ENCODE data around the gene STOM. TPM values are rescaled to one million over a fixed set of nuclear protein-coding genes. Genes with fewer than 3 reads are reported as not detected.

STOM gene
- total RNA-seq, 1 experiment from 2014 or later, result 22.4 TPM

- no peaks in the 10 kb centered on the region for H3K79me2 ChIP-seq (ENCODE audit: insufficient read depth, low read length)
- TF ChIP-seq RAD21 (IDR thresholded peaks at IDR 0.05; ENCODE audit: low read depth) (no peak), CEBPB (IDR thresholded peaks at IDR 0.05; ENCODE audit: low read depth) (no peak), FOSL1 (IDR thresholded peaks at IDR 0.05; ENCODE audit: low read depth) (no peak), ZBTB33 (IDR thresholded peaks at IDR 0.05; ENCODE audit: extremely low read depth, insufficient replicate concordance, low read length) (no peak), JUND (IDR thresholded peaks at IDR 0.05) (no peak), EZH2phosphoT487 (IDR thresholded peaks at IDR 0.05; ENCODE audit: borderline replicate concordance) (no peak)
- TF ChIP-seq, protein P1, sequence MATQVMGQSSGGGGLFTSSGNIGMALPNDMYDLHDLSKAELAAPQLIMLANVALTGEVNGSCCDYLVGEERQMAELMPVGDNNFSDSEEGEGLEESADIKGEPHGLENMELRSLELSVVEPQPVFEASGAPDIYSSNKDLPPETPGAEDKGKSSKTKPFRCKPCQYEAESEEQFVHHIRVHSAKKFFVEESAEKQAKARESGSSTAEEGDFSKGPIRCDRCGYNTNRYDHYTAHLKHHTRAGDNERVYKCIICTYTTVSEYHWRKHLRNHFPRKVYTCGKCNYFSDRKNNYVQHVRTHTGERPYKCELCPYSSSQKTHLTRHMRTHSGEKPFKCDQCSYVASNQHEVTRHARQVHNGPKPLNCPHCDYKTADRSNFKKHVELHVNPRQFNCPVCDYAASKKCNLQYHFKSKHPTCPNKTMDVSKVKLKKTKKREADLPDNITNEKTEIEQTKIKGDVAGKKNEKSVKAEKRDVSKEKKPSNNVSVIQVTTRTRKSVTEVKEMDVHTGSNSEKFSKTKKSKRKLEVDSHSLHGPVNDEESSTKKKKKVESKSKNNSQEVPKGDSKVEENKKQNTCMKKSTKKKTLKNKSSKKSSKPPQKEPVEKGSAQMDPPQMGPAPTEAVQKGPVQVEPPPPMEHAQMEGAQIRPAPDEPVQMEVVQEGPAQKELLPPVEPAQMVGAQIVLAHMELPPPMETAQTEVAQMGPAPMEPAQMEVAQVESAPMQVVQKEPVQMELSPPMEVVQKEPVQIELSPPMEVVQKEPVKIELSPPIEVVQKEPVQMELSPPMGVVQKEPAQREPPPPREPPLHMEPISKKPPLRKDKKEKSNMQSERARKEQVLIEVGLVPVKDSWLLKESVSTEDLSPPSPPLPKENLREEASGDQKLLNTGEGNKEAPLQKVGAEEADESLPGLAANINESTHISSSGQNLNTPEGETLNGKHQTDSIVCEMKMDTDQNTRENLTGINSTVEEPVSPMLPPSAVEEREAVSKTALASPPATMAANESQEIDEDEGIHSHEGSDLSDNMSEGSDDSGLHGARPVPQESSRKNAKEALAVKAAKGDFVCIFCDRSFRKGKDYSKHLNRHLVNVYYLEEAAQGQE (IDR thresholded peaks at IDR 0.05; ENCODE audit: low read depth), result no peak
- CTCF ChIA-PET, result interaction anchor here (0.6 to 2.9 kb wide), 28 partner anchors 10 to 219 kb away, joined by 3 to 42 read pairs (median 5); partner anchors contain the start of gene GSN
- intact Hi-C loops (cut with micrococcal nuclease), result no loop called here
- H3K27ac ChIP-seq (ENCODE audit: low read depth, low read length), result no peak overlapping the region
- no peaks in the 10 kb centered on the region for H4K20me1 ChIP-seq (ENCODE audit: insufficient read depth)
- POLR2A ChIA-PET, result interaction anchor here (0.7 to 1.3 kb wide), 2 partner anchors 32 to 132 kb away, joined by 3 to 5 read pairs; no protein-coding TSS in a partner anchor
- peaks cover 23 to 32% of the 10 kb centered on the region in 2 experiments for H3K4me1 ChIP-seq (ENCODE audit: control insufficient read depth in 1 of 2, insufficient read depth in 2 of 2, low read length in 2 of 2)
- H3K27me3 ChIP-seq (ENCODE audit: insufficient read depth, low read length), result no peaks in the 10 kb centered on the region
- no peak for ATAC-seq
- no peak for DNase-seq (ENCODE audit: low read depth, low spot score)
- RAD21 ChIA-PET (ENCODE audit: low non-redundant PET in 1 of 2, low total read pairs in 2 of 2, uncharacterized antibody in 2 of 2, unreplicated experiment in 2 of 2), result interaction anchor here (1.0 to 1.7 kb wide), 4 partner anchors 42 to 227 kb away, joined by 3 to 9 read pairs (median 3); no protein-coding TSS in a partner anchor
- H2AFZ ChIP-seq (ENCODE audit: low read depth, low read length, poor library complexity, severe bottlenecking), result no peak overlapping the region
- H3K36me3 ChIP-seq (ENCODE audit: control insufficient read depth in 1 of 2, insufficient read depth in 2 of 2, low read length in 2 of 2), result 0 out of 4 replicates have a peak, but pooled peaks cover 2 to 7% of the 10 kb centered on the region in 2 experiments
- BruUV-seq (replicated peaks), result no TSS peak
- no peaks in the 10 kb centered on the region for H3K9me2 ChIP-seq (ENCODE audit: insufficient read depth)
- H3K4me2 ChIP-seq (ENCODE audit: low read length), result no peak overlapping the region
- H3K9me3 ChIP-seq (ENCODE audit: control insufficient read depth in 1 of 2, insufficient read depth in 1 of 2, low read depth in 1 of 2, low read length in 2 of 2), result no peaks in the 10 kb centered on the region
- no peak overlapping the region for H3K9ac ChIP-seq (ENCODE audit: low read length)
- no peak overlapping the region for H3K4me3 ChIP-seq (replicated peaks in 1 of 2; ENCODE audit: low read depth in 1 of 2, low read length in 2 of 2)
Measured at GRCh38 chr9:121319383-121319780, 50.7 kb downstream of the STOM start.

Data from HCT116 (cell line).